ENCODE results near the gene PSMA8. TPM values are rescaled to one million over a fixed set of nuclear protein-coding genes. Genes with fewer than 3 reads are reported as not detected.
"Not testable (repeated sequence)": the region's sequence is repeated elsewhere in the genome, so short reads cannot be mapped to it uniquely, and the experiment has no call there.

PSMA8 gene
- total RNA-seq, 1 donor from 2014 or later, result not detected

DNA sequence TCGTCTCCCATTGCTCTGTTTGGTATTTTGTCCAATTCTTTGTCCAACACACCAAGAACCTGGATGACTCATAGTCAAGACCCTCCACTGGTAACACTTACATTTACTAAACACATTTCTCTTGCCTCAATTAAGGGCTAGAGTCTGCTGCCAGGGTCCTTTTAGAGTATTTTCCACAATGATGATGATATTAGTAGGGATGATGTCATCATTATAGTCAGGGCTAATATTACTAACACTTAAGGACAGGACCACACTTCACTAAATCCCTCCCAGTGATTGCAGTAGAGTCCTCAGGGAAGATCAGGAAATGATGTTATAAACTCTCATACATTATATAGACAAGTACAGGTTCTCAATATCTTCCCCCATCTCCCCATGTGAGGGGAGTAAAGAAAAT is 29.6 kb upstream of the PSMA8 start:
- Mint-ChIP-seq H3K36me3 (ENCODE audit: low read depth, unreplicated experiment) (no peaks in the 10 kb centered on the region), H3K4me1 (ENCODE audit: low read depth, unreplicated experiment) (no peaks in the 10 kb centered on the region), H3K27me3 (ENCODE audit: low read depth, unreplicated experiment) (no peaks in the 10 kb centered on the region), H3K9me3 (ENCODE audit: unreplicated experiment) (no peaks in the 10 kb centered on the region), H3K4me3 (ENCODE audit: unreplicated experiment) (no peak overlapping the region), H3K27ac (ENCODE audit: unreplicated experiment) (no peak overlapping the region)
- no peaks in the 10 kb centered on the region for H4K20me1 ChIP-seq (ENCODE audit: insufficient read depth, low read length)
- no peaks in the 10 kb centered on the region for H3K9me3 ChIP-seq (ENCODE audit: insufficient read depth, low read depth, low read length)
- DNase-seq (ENCODE audit: low read depth), result no peak
- H2AFZ ChIP-seq (ENCODE audit: low read depth, low read length), result no peak overlapping the region
- no peaks in the 10 kb centered on the region for H3K4me1 ChIP-seq (ENCODE audit: insufficient read depth, low read length)
- no peak for FAIRE-seq
- no peak overlapping the region for H3K4me3 ChIP-seq (ENCODE audit: insufficient read depth, low read depth, low read length)
- H3K27ac ChIP-seq (ENCODE audit: low read depth, low read length), result no peak overlapping the region
- no peak for TF ChIP-seq EZH2 (IDR thresholded peaks at IDR 0.05; ENCODE audit: insufficient read depth, low read length)
- TF ChIP-seq, protein P1, sequence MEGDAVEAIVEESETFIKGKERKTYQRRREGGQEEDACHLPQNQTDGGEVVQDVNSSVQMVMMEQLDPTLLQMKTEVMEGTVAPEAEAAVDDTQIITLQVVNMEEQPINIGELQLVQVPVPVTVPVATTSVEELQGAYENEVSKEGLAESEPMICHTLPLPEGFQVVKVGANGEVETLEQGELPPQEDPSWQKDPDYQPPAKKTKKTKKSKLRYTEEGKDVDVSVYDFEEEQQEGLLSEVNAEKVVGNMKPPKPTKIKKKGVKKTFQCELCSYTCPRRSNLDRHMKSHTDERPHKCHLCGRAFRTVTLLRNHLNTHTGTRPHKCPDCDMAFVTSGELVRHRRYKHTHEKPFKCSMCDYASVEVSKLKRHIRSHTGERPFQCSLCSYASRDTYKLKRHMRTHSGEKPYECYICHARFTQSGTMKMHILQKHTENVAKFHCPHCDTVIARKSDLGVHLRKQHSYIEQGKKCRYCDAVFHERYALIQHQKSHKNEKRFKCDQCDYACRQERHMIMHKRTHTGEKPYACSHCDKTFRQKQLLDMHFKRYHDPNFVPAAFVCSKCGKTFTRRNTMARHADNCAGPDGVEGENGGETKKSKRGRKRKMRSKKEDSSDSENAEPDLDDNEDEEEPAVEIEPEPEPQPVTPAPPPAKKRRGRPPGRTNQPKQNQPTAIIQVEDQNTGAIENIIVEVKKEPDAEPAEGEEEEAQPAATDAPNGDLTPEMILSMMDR (IDR thresholded peaks at IDR 0.05; ENCODE audit: insufficient read depth, low read depth, low read length), result no peak
- H3K27me3 ChIP-seq (ENCODE audit: insufficient read depth, low read length), result no peaks in the 10 kb centered on the region
- no peak overlapping the region for H3K4me2 ChIP-seq (ENCODE audit: low read length)
- H3K36me3 ChIP-seq (ENCODE audit: insufficient read depth, low read length), result no peaks in the 10 kb centered on the region
- no peaks in the 10 kb centered on the region for H3K79me2 ChIP-seq (ENCODE audit: insufficient read depth, low read length)
- H3K9ac ChIP-seq (ENCODE audit: low read length), result no peak overlapping the region

DNA sequence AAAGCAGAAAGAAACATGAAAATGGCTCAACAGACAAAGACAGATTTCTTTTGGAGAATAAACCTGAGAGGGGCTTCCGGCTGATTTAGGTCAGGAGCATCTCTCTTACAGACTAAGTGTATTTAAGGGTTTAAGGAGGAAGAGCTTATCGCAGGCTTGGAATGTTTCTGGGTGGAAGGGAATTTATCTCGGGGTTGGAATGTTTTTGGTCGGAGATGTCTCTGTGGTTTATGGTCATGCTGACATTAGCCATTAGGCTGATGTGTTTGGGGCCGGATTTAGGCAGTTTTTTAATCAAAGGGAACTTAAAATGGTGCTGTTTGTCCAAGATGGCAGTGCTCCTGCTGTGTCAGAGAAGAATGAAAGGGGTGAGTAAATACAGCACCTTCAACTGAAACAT is 14.4 kb upstream of the PSMA8 start:
- Histone ChIP-seq H3K9ac (ENCODE audit: low read length) (no peak overlapping the region), H3K9me3 (ENCODE audit: insufficient read depth, low read depth, low read length) (peaks cover 4% of the 10 kb centered on the region), H3K79me2 (ENCODE audit: insufficient read depth, low read length) (no peaks in the 10 kb centered on the region), H3K36me3 (ENCODE audit: insufficient read depth, low read length) (no peaks in the 10 kb centered on the region), H3K4me1 (ENCODE audit: insufficient read depth, low read length) (no peaks in the 10 kb centered on the region), H4K20me1 (ENCODE audit: insufficient read depth, low read length) (no peaks in the 10 kb centered on the region), H3K27me3 (ENCODE audit: insufficient read depth, low read length) (no peaks in the 10 kb centered on the region), H2AFZ (ENCODE audit: low read depth, low read length) (no peak overlapping the region), H3K4me3 (ENCODE audit: insufficient read depth, low read depth, low read length) (no peak overlapping the region), H3K27ac (ENCODE audit: low read depth, low read length) (no peak overlapping the region), H3K4me2 (ENCODE audit: low read length) (no peak overlapping the region)
- Mint-ChIP-seq H3K36me3 (ENCODE audit: low read depth, unreplicated experiment) (no peaks in the 10 kb centered on the region), H3K9me3 (ENCODE audit: unreplicated experiment) (peaks cover 11% of the 10 kb centered on the region), H3K27ac (ENCODE audit: unreplicated experiment) (peak overlapping the region; percentile 60), H3K4me1 (ENCODE audit: low read depth, unreplicated experiment) (peaks cover 13% of the 10 kb centered on the region), H3K27me3 (ENCODE audit: low read depth, unreplicated experiment) (no peaks in the 10 kb centered on the region), H3K4me3 (ENCODE audit: unreplicated experiment) (no peak overlapping the region)
- FAIRE-seq (no peak), DNase-seq (ENCODE audit: low read depth) (no peak)
- TF ChIP-seq, protein P1 (IDR thresholded peaks at IDR 0.05; ENCODE audit: insufficient read depth, low read depth, low read length), result no peak

DNA sequence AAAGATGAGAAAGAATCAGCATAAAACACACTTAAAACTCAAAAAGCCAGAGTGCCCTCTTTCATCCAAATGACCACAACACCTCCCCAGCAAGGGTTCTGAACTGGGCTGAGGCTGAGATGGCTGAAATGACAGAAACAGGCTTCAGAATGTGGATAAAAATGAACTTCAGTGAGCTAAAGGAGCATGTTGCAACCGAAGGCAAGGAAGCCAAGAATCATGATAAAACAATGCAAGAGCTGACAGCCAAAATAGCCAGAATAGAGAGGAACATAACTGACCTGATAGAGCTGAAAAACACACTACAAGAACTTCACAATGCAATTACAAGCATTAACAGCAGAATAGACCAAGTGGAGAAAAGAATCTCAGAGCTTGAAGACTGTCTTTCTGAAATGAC is 12.2 kb upstream of the PSMA8 start:
- DNase-seq (ENCODE audit: low read depth), result no peak
- Mint-ChIP-seq H3K27ac (ENCODE audit: unreplicated experiment) (no peak overlapping the region), H3K36me3 (ENCODE audit: low read depth, unreplicated experiment) (no peaks in the 10 kb centered on the region), H3K9me3 (ENCODE audit: unreplicated experiment) (peaks cover 9% of the 10 kb centered on the region), H3K4me1 (ENCODE audit: low read depth, unreplicated experiment) (peaks cover 11% of the 10 kb centered on the region), H3K4me3 (ENCODE audit: unreplicated experiment) (no peak overlapping the region), H3K27me3 (ENCODE audit: low read depth, unreplicated experiment) (no peaks in the 10 kb centered on the region)
- no peaks in the 10 kb centered on the region for H3K27me3 ChIP-seq (ENCODE audit: insufficient read depth, low read length)
- H3K9ac ChIP-seq (ENCODE audit: low read length), result no peak overlapping the region
- no peak for TF ChIP-seq EZH2 (IDR thresholded peaks at IDR 0.05; ENCODE audit: insufficient read depth, low read length)
- TF ChIP-seq, protein P1 (IDR thresholded peaks at IDR 0.05; ENCODE audit: insufficient read depth, low read depth, low read length), result no peak
- H4K20me1 ChIP-seq (ENCODE audit: insufficient read depth, low read length), result no peaks in the 10 kb centered on the region
- H3K4me1 ChIP-seq (ENCODE audit: insufficient read depth, low read length), result no peaks in the 10 kb centered on the region
- H2AFZ ChIP-seq (ENCODE audit: low read depth, low read length), result no peak overlapping the region
- H3K79me2 ChIP-seq (ENCODE audit: insufficient read depth, low read length), result no peaks in the 10 kb centered on the region
- FAIRE-seq, result peak; percentile 13
- no peak overlapping the region for H3K4me2 ChIP-seq (ENCODE audit: low read length)
- no peaks in the 10 kb centered on the region for H3K36me3 ChIP-seq (ENCODE audit: insufficient read depth, low read length)
- H3K9me3 ChIP-seq (ENCODE audit: insufficient read depth, low read depth, low read length), result peaks cover 4% of the 10 kb centered on the region
- H3K4me3 ChIP-seq (ENCODE audit: insufficient read depth, low read depth, low read length), result no peak overlapping the region
- no peak overlapping the region for H3K27ac ChIP-seq (ENCODE audit: low read depth, low read length)

DNA sequence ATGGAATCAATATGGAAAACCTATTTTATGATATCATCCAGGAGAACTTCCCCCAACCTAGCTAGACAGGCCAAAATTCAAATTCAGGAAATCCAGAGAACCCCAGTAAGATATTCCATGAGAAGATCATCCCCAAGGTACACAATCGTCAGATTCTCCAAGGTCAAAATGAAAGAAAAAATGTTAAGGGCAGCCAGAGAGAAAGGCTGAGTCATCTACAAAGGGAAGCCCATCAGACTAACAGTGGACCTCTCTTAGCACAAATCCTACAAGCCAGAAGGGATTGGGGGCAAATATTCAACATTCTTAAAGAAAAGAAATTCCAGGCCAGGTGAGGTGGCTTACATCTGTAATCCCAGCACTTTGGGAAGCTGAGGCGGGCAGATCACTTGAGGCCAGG is 11.7 kb upstream of the PSMA8 start:
- H3K9me3 ChIP-seq (ENCODE audit: insufficient read depth, low read depth, low read length); H3K36me3 Mint-ChIP-seq (ENCODE audit: low read depth, unreplicated experiment); H4K20me1 ChIP-seq (ENCODE audit: insufficient read depth, low read length); H2AFZ ChIP-seq (ENCODE audit: low read depth, low read length); H3K4me2 ChIP-seq (ENCODE audit: low read length); H3K27me3 ChIP-seq (ENCODE audit: insufficient read depth, low read length); H3K9ac ChIP-seq (ENCODE audit: low read length); FAIRE-seq; H3K9me3 Mint-ChIP-seq (ENCODE audit: unreplicated experiment); H3K36me3 ChIP-seq (ENCODE audit: insufficient read depth, low read length); H3K27me3 Mint-ChIP-seq (ENCODE audit: low read depth, unreplicated experiment); H3K27ac ChIP-seq (ENCODE audit: low read depth, low read length); H3K79me2 ChIP-seq (ENCODE audit: insufficient read depth, low read length); DNase-seq (ENCODE audit: low read depth); H3K27ac Mint-ChIP-seq (ENCODE audit: unreplicated experiment); H3K4me3 ChIP-seq (ENCODE audit: insufficient read depth, low read depth, low read length); H3K4me3 Mint-ChIP-seq (ENCODE audit: unreplicated experiment); H3K4me1 ChIP-seq (ENCODE audit: insufficient read depth, low read length): not testable (repeated sequence)
- H3K4me1 Mint-ChIP-seq (ENCODE audit: low read depth, unreplicated experiment), result peaks cover 11% of the 10 kb centered on the region
